Activated naive CD4-positive, alpha-beta T cell treated with anti-CD3 and anti-CD28 coated beads, Interleukin-2, amount 50 U/mL, for 24 hours (primary cell): ENCODE results near the gene RTF1.
A peak's percentile ranks its signal among the peaks of the same experiment; 100 is the strongest.
"Not testable (repeated sequence)": the region's sequence is repeated elsewhere in the genome, so short reads cannot be mapped to it uniquely, and the experiment has no call there.

Experiments
- H3K27ac Mint-ChIP-seq: one replicate; pipeline ENCODE4 v1.8.0; 2021; ENCODE audit warnings: mild to moderate bottlenecking, mixed read lengths
- H3K27me3 Mint-ChIP-seq: one replicate; pipeline ENCODE4 v1.8.0; 2021; ENCODE audit warnings: mixed read lengths
- H3K36me3 Mint-ChIP-seq: one replicate; pipeline ENCODE4 v1.8.0; 2021; ENCODE audit warnings: mixed read lengths
- H3K4me1 Mint-ChIP-seq: one replicate; pipeline ENCODE4 v1.8.0; 2021; ENCODE audit warnings: mixed read lengths
- H3K4me3 Mint-ChIP-seq: one replicate; pipeline ENCODE4 v1.8.0; 2021; ENCODE audit warnings: mild to moderate bottlenecking, mixed read lengths
- H3K9me3 Mint-ChIP-seq: one replicate; pipeline ENCODE4 v1.8.0; 2021; ENCODE audit warnings: mixed read lengths

RTF1 gene

GRCh38 chr15:41469644-41470043 lies 52.7 kb downstream of the RTF1 start:
- not testable (repeated sequence) for H3K9me3 Mint-ChIP-seq, H3K4me1 Mint-ChIP-seq, H3K27me3 Mint-ChIP-seq, H3K4me3 Mint-ChIP-seq
- H3K36me3 Mint-ChIP-seq, result peaks cover 17% of the 10 kb centered on the region
- peak overlapping the region; percentile 36 for H3K27ac Mint-ChIP-seq

- Mint-ChIP-seq H3K9me3 (no peaks in the 10 kb centered on the region), H3K36me3 (peaks cover 14% of the 10 kb centered on the region), H3K4me1 (no peaks in the 10 kb centered on the region), H3K27ac (no peak overlapping the region), H3K4me3 (no peak overlapping the region), H3K27me3 (no peaks in the 10 kb centered on the region)
Measured at GRCh38 chr15:41473418-41473817, 56.5 kb downstream of the RTF1 start.

GRCh38 chr15:41474436-41474835 lies 57.5 kb downstream of the RTF1 start:
- H3K4me3 Mint-ChIP-seq, result no peak overlapping the region
- H3K27ac Mint-ChIP-seq, result no peak overlapping the region
- no peaks in the 10 kb centered on the region for H3K4me1 Mint-ChIP-seq
- H3K9me3 Mint-ChIP-seq, result no peaks in the 10 kb centered on the region
- H3K27me3 Mint-ChIP-seq, result no peaks in the 10 kb centered on the region
- H3K36me3 Mint-ChIP-seq, result peaks cover 16% of the 10 kb centered on the region

GRCh38 chr15:41474941-41475340 lies 58.0 kb downstream of the RTF1 start:
- H3K4me3 Mint-ChIP-seq, result no peak overlapping the region
- peaks cover 12% of the 10 kb centered on the region for H3K36me3 Mint-ChIP-seq

GRCh38 chr15:41476416-41477048 lies 59.6 kb downstream of the RTF1 start:
- H3K27ac Mint-ChIP-seq, result no peak overlapping the region
- peaks cover 8% of the 10 kb centered on the region for H3K36me3 Mint-ChIP-seq
- no peaks in the 10 kb centered on the region for H3K9me3 Mint-ChIP-seq
- H3K4me3 Mint-ChIP-seq, result no peak overlapping the region
- no peaks in the 10 kb centered on the region for H3K4me1 Mint-ChIP-seq
- no peaks in the 10 kb centered on the region for H3K27me3 Mint-ChIP-seq

More at GRCh38 chr15:41474941-41475340, 58.0 kb downstream of the RTF1 start:
- no peaks in the 10 kb centered on the region for H3K4me1 Mint-ChIP-seq
- no peaks in the 10 kb centered on the region for H3K27me3 Mint-ChIP-seq
- no peaks in the 10 kb centered on the region for H3K9me3 Mint-ChIP-seq
- no peak overlapping the region for H3K27ac Mint-ChIP-seq

GRCh38 chr15:41480396-41481140 lies 63.7 kb downstream of the RTF1 start:
- Mint-ChIP-seq H3K36me3 (peaks cover 9% of the 10 kb centered on the region), H3K27ac (no peak overlapping the region), H3K4me3 (no peak overlapping the region), H3K4me1 (peaks cover 18% of the 10 kb centered on the region), H3K9me3 (no peaks in the 10 kb centered on the region), H3K27me3 (no peaks in the 10 kb centered on the region)

GRCh38 chr15:41482110-41482877 lies 65.4 kb downstream of the RTF1 start:
- Mint-ChIP-seq H3K4me1 (peaks cover 18% of the 10 kb centered on the region), H3K4me3 (no peak overlapping the region), H3K36me3 (peaks cover 5% of the 10 kb centered on the region), H3K9me3 (no peaks in the 10 kb centered on the region), H3K27me3 (no peaks in the 10 kb centered on the region), H3K27ac (no peak overlapping the region)

- Mint-ChIP-seq H3K9me3 (no peaks in the 10 kb centered on the region), H3K27ac (no peak overlapping the region), H3K4me1 (peaks cover 22% of the 10 kb centered on the region), H3K27me3 (no peaks in the 10 kb centered on the region), H3K4me3 (peak overlapping the region; percentile 26), H3K36me3 (peaks cover 5% of the 10 kb centered on the region)
Measured at GRCh38 chr15:41483115-41483514, 66.2 kb downstream of the RTF1 start.

GRCh38 chr15:41483519-41483918 lies 66.6 kb downstream of the RTF1 start:
- no peak overlapping the region for H3K27ac Mint-ChIP-seq
- peak overlapping the region; percentile 26 for H3K4me3 Mint-ChIP-seq
- no peaks in the 10 kb centered on the region for H3K9me3 Mint-ChIP-seq
- no peaks in the 10 kb centered on the region for H3K27me3 Mint-ChIP-seq
- peaks cover 23% of the 10 kb centered on the region for H3K4me1 Mint-ChIP-seq
- peaks cover 5% of the 10 kb centered on the region for H3K36me3 Mint-ChIP-seq

- peaks cover 26% of the 10 kb centered on the region for H3K4me1 Mint-ChIP-seq
- no peaks in the 10 kb centered on the region for H3K9me3 Mint-ChIP-seq
- H3K27ac Mint-ChIP-seq, result no peak overlapping the region
- H3K27me3 Mint-ChIP-seq, result no peaks in the 10 kb centered on the region
- peaks cover 3% of the 10 kb centered on the region for H3K36me3 Mint-ChIP-seq
- no peak overlapping the region for H3K4me3 Mint-ChIP-seq
Measured at GRCh38 chr15:41484937-41485625, 68.2 kb downstream of the RTF1 start.

- H3K27ac Mint-ChIP-seq, result no peak overlapping the region
- H3K9me3 Mint-ChIP-seq, result no peaks in the 10 kb centered on the region
- peaks cover 33% of the 10 kb centered on the region for H3K4me1 Mint-ChIP-seq
Measured at GRCh38 chr15:41486286-41486685, 69.4 kb downstream of the RTF1 start.

GRCh38 chr15:41487381-41487780 lies 70.5 kb downstream of the RTF1 start:
- Mint-ChIP-seq H3K4me3 (no peak overlapping the region), H3K27me3 (no peaks in the 10 kb centered on the region), H3K27ac (no peak overlapping the region), H3K4me1 (peaks cover 33% of the 10 kb centered on the region), H3K36me3 (peaks cover 1% of the 10 kb centered on the region), H3K9me3 (no peaks in the 10 kb centered on the region)

More at GRCh38 chr15:41486286-41486685, 69.4 kb downstream of the RTF1 start:
- Mint-ChIP-seq H3K27me3 (no peaks in the 10 kb centered on the region), H3K36me3 (peaks cover 1% of the 10 kb centered on the region), H3K4me3 (no peak overlapping the region)

- no peaks in the 10 kb centered on the region for H3K27me3 Mint-ChIP-seq
- H3K4me3 Mint-ChIP-seq, result no peak overlapping the region
- peaks cover 1% of the 10 kb centered on the region for H3K36me3 Mint-ChIP-seq
- no peak overlapping the region for H3K27ac Mint-ChIP-seq
- peaks cover 34% of the 10 kb centered on the region for H3K4me1 Mint-ChIP-seq
- no peaks in the 10 kb centered on the region for H3K9me3 Mint-ChIP-seq
Measured at GRCh38 chr15:41487802-41488201, 70.9 kb downstream of the RTF1 start.

- no peaks in the 10 kb centered on the region for H3K27me3 Mint-ChIP-seq
- H3K4me3 Mint-ChIP-seq, result no peak overlapping the region
- no peaks in the 10 kb centered on the region for H3K9me3 Mint-ChIP-seq
- no peak overlapping the region for H3K27ac Mint-ChIP-seq
- peaks cover 22% of the 10 kb centered on the region for H3K4me1 Mint-ChIP-seq
- no peaks in the 10 kb centered on the region for H3K36me3 Mint-ChIP-seq
Measured at GRCh38 chr15:41489641-41490040, 72.7 kb downstream of the RTF1 start.

GRCh38 chr15:41490355-41490754 lies 73.5 kb downstream of the RTF1 start:
- H3K27me3 Mint-ChIP-seq, result peaks cover 2% of the 10 kb centered on the region
- H3K9me3 Mint-ChIP-seq, result no peaks in the 10 kb centered on the region
- peak overlapping the region; percentile 38 for H3K27ac Mint-ChIP-seq
- peaks cover 22% of the 10 kb centered on the region for H3K4me1 Mint-ChIP-seq
- H3K36me3 Mint-ChIP-seq, result no peaks in the 10 kb centered on the region
- peak overlapping the region; percentile 53 for H3K4me3 Mint-ChIP-seq
